ENCODE results near the gene SEPTIN6.

DNA sequence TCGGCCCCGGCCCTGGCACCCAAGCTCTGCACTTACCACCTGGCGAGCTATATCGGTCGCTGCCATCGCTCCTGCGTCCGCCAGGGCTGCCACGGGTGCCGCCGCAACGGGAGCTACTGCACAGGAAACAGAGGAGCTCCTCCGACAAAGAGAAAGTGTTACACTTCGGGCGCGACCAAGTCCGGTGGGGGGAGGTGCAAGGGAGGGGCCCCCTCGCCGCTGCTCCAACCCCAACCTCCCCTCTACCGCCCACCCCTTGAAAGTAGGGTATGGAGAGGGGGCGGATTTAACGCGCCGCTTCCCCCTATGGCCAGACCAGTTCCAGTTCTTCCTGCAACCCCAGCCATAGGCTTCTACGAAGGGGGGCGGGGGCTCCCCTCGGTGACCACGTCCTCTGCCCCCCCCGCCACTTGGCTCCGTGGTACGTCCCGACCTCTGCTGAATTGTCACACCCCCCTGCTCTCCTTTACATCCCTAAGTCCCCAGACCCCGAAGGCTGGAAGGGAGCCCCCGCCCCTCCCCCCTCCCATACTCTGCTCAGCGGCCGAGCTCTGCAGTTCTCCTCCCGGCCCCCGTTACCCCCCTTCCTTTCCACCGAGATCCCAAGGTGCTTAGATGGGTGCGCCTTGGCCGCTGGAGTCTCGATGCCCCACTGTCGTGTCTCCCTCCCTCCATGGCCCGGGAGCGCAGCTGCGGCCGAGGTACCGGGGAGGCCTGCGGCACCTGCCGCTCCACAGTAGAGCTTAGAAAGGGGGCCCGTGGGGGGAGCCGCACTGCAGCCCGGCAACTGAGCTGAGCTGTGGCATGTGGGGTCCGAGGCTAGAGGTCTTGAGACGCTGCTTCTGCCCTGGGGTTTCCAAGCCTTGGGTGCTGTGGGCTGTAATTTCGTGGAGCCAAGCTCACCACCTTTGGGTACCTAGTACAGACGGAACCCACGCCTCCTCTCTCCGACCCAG lies at the start of gene SEPTIN6:
- TF ChIP-seq TAF1 (IDR thresholded peaks at IDR 0.05; ENCODE audit: low read depth, low read length) (peak; percentile 74), POLR2A (IDR thresholded peaks at IDR 0.05; ENCODE audit: low read depth, low read length) (peak; percentile 77), POLR2AphosphoS5 (IDR thresholded peaks at IDR 0.05; ENCODE audit: low read depth, low read length) (peak; percentile 84), POU2F2 (IDR thresholded peaks at IDR 0.05; ENCODE audit: low read depth, low read length) (no peak), SPI1 (IDR thresholded peaks at IDR 0.05; ENCODE audit: low read depth, low read length) (no peak)

Measured in GM12891 (cell line).